ENCODE results near the gene DBF4B.

Gene DBF4B

GRCh38 chr17:44778656-44779210, 70.3 kb downstream of the DBF4B start:
- no peak for ATAC-seq

GRCh38 chr17:44779211-44780025, 71.0 kb downstream of the DBF4B start:
- ATAC-seq: peak in 1 of 2 donors; percentile 24

GRCh38 chr17:44780161-44780560, 71.7 kb downstream of the DBF4B start:
- ATAC-seq: no peak

DNA sequence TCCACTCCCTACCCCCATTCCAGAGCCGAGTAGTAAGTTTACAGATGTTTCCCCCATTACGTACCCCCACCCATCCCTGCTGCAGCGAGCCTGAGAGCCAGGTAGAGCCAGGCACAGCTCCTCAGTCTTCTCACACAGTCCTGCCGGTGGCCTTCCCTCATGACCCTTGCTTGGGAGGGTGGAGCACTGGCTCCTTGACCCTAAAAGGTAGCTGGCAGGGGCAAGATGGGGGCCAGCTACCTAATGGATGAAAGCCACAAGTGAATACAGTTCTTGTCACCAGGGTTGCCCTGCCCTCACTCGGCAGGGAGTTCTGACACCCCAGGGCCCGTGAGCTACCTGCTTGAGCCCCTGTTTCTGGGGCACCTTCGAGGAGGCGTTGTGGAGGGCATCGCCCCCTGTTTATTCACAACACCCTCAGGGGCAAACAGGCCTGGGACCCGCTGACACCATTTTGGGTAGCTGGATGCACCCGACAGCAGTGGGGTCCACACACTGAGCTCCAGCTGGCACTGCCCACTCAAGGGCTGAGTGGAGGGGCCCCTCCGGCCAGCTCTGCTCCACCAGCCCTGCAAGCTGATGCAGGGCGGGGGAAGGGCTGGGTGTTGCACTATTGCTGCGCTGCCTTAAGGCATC, 72.5 kb downstream of the DBF4B start:
- ATAC-seq: no peak

- no peak for ATAC-seq
Measured at GRCh38 chr17:44781551-44782325, 73.3 kb downstream of the DBF4B start.

DNA sequence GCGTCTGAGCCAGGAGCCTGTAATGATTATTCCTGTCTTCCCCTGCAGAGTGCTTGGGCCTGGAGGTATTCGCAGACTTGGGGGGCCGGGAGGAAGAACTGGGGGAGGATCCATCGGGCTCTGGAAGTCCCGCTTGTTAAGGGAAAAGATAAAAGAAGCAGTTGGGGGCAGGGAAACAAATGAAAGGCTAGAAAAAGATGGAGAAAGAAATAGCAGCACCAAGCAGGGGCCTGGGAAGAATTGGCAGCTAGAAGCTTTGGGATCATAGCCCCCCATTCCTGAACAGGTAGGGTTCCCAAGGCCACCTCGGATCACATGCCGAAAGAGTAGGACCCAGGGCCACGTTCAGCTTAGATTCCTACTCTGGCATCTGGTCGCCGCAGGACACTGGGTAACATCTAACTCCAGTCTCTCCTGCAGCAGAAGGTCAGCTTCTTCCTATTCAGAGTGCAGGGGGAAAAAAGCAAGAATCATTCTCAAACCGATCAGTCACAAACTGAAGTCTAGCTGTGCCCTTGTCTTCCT, 73.9 kb downstream of the DBF4B start:
- no peak for ATAC-seq

DNA sequence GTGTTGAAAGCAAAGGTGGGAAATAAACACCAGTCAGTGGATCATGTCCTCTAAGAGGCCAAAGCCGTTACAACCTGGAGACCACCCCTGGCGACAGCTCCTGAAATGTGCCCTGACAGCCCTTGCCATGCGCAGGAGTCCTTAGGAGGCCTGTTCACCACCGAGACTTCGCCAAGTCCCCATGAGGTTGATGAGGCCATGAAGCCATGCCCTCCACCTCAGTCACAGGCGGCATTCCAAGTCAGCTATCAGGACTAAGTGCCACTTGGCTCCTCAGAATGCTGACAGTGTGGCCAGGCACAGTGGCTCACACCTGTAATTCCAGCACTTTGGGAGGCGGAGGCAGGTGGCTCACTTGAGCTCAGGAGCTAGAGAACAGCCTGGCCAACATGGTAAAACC, 77.5 kb downstream of the DBF4B start:
- ATAC-seq: no peak

DNA sequence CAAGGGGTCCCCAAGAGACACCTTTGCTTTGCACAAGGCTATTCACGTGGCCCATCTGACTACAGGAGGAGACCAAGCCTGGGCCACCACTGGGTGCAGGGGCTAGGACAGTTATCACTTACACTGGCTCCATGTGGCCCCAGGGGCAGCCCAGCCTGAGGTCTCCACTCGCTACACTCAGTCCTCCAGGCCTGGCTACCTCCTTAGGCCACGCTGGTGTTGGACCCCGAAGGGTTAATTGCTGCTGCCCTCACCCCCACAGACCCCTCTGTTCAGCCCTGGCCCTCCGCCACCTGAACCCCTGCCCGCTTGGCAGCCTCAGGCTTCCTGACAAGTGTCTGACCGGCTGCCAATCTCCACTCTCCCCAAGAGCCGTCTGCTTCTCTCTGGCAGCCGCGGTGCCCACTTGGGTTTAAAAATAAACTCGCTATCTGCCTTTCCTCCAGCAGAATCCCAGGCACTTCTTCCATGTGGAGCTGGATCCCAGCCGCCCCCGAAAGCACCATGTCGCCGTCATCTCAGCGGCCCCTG, 78.2 kb downstream of the DBF4B start:
- no peak for ATAC-seq

DNA sequence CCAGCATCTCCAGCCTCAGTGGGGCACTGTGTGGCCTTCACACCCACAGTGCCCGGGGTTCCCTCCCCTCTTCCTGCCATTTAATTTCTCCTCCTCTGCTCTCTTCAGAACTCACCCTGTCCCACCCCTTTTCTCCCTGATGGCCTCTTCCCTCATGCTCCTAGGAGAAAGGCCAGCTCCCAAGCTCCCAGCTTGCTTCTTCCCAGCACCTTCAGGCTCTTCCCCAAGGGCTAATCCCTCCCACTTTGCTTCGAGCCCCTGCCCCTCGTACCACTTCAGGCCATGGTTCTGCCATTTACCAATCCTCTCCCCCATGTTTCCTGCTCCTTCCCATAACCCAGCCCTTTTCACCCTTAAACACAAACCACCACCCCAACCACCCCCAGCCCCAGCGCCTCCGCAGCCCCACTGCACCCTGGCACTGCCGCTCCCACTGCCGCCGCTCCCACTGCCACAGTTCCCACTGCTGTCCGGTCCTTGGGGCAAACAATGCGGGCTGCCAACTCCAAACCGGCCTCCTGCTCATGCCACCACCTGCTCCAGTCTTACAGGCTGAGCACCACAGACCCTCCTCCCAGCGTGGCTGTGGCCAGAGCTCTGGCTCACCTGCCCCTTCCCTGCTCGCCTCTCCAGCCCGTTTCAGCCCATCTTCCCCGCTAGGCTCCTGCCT, 78.9 kb downstream of the DBF4B start:
- ATAC-seq: no peak

DNA sequence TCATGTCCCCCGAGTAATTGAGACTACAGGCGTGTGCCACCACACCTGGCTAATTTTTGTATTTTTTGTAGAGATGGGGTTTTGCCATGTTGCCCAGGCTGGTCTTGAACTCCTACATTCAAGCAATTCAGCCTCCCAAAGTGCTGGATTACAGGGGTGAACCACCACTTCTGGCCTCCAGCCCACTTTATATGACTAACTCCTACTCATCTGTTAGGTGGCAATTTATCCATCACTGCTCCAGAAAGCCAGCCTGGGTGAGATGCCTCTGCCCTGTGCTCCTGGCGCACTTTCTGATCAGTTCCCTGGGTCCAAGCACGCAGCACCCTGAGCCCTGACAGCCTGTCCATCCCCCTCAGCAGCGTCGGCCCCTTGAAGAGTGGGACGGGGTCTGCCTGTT, 79.7 kb downstream of the DBF4B start:
- no peak for ATAC-seq

- no peak for ATAC-seq
Measured at GRCh38 chr17:44792276-44792675, 83.8 kb downstream of the DBF4B start.

DNA sequence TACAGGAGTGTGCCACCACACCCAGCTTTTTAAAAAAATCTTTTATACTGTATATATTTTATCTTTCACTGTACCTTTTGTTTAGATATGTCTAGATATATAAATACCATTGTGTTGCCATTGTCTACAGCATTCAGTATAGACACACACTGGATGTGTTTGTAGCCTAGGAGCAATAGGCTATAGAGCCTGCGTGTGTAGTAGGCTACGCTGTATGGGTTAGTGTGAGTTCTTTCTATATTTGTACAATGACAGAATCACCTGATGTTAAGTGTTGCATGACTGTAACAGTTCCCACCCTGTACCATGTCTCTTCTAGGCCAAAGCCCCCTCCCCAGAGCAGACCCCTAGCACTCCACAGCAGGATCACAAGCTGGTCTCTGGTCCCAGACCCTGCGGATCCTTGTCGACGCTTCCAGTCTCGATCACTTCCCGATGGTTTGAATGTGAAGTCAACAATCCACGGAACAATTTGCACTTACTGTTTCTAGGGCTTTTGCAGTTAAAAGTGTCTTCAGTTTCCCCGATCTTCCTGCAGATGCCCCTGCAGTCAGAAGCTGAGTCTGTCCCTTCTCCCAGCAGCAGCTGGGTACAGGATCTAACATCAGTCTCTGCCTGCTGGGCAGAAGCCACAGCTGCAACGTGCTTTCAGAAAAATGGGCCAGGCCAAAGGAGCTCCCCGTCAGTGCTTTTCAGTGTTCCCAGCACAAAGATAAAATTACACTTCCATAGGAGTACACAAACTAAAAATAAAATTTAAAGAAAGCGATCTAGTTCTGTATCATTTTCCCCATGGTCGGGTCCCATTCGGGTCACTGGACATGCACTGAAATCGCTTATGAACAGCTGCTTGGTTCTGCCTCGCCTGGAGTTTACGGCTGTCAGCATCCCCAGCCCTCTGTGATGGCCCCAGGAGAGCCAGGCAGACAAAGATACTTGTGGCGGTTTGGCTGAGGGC, 85.7 kb downstream of the DBF4B start:
- ATAC-seq: no peak

- peak in 1 of 2 donors; percentile 17 for ATAC-seq
Measured at GRCh38 chr17:44794851-44795413, 86.5 kb downstream of the DBF4B start.

DNA sequence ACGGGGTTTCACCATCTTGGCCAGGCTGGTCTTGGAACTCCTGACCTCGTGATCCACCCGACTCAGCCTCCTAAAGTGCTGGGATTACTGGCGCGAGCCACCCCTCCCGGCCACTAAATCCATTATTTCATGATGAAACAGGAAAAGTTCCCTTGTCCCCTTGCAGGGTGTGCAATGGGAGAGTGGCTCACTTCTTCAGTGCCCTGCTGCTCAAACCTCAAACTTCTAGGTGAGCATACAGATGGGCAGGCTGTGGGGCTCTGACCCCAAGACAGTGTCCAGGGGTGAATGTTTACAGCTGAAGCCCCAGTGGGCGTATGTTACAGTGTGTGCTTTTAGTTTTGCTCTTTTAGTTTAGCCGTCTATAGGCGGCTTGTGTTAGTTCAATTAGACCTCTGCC, 87.0 kb downstream of the DBF4B start:
- ATAC-seq: no peak

DNA sequence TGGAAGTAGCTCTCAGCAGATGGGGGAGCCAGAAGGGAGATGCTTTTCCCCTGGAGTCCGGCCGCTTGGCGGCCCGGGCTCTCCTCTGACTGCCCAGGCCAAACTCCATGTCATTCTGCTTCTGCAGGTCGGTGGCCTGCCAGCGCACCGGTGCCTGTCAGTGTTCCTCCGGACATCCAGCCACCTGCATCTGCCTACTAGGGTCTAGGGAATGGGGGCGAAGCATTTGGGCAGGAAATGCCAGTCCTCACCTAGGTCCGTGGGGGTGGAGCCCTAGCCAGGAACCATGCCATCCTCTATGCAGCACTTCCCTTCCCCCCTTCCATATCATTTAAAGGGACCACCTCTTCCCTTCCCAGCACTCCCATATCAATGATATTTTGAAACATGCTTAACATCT, 87.5 kb downstream of the DBF4B start:
- no peak for ATAC-seq

DNA sequence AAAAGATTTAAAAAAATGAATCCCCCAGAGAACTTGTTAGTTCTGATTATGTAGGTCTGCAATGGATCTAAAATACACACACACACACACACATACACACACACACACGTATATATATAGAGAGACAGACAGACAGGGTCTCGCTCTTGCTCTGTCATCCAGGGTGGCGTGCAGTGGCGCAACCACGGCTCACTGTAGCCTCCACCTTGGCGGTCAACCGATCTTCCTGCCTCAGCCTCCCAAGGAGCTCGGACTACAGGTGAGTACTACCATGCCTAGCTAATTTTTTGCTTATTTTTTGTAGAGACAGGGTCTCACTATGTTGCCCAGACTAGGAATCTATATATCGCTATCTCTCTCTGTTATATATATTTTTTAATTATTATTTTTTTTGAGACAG, 88.3 kb downstream of the DBF4B start:
- no peak for ATAC-seq

GRCh38 chr17:44797802-44798201, 89.3 kb downstream of the DBF4B start:
- ATAC-seq: no peak

DNA sequence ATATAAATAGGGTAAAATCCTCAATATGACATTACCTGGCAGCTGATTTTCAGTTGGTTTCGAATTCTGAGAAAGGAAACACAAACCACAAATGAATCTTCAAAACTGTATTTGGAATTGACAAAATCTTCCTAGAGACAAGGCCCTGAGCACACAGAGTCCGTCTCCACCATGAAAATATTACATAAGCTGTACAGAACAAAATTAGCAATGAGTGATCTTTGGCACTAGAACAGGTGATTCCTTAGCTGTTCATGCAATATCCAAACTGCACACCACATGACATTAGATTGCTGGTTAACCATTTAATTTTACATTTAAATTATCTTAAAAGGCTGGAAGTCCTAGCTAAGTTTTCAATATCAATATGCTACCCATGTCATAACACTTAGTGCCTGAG, 89.9 kb downstream of the DBF4B start:
- no peak for ATAC-seq
